Measurements from ENCODE around the gene TARBP1.
A peak's percentile ranks its signal among the peaks of the same experiment; 100 is the strongest.
"Not testable (repeated sequence)": the region's sequence is repeated elsewhere in the genome, so short reads cannot be mapped to it uniquely, and the experiment has no call there.

The TARBP1 gene, protein sequence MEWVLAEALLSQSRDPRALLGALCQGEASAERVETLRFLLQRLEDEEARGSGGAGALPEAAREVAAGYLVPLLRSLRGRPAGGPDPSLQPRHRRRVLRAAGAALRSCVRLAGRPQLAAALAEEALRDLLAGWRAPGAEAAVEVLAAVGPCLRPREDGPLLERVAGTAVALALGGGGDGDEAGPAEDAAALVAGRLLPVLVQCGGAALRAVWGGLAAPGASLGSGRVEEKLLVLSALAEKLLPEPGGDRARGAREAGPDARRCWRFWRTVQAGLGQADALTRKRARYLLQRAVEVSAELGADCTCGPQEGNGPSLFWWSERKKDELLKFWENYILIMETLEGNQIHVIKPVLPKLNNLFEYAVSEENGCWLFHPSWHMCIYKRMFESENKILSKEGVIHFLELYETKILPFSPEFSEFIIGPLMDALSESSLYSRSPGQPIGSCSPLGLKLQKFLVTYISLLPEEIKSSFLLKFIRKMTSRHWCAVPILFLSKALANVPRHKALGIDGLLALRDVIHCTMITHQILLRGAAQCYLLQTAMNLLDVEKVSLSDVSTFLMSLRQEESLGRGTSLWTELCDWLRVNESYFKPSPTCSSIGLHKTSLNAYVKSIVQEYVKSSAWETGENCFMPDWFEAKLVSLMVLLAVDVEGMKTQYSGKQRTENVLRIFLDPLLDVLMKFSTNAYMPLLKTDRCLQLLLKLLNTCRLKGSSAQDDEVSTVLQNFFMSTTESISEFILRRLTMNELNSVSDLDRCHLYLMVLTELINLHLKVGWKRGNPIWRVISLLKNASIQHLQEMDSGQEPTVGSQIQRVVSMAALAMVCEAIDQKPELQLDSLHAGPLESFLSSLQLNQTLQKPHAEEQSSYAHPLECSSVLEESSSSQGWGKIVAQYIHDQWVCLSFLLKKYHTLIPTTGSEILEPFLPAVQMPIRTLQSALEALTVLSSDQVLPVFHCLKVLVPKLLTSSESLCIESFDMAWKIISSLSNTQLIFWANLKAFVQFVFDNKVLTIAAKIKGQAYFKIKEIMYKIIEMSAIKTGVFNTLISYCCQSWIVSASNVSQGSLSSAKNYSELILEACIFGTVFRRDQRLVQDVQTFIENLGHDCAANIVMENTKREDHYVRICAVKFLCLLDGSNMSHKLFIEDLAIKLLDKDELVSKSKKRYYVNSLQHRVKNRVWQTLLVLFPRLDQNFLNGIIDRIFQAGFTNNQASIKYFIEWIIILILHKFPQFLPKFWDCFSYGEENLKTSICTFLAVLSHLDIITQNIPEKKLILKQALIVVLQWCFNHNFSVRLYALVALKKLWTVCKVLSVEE (N-terminal part only)

DNA sequence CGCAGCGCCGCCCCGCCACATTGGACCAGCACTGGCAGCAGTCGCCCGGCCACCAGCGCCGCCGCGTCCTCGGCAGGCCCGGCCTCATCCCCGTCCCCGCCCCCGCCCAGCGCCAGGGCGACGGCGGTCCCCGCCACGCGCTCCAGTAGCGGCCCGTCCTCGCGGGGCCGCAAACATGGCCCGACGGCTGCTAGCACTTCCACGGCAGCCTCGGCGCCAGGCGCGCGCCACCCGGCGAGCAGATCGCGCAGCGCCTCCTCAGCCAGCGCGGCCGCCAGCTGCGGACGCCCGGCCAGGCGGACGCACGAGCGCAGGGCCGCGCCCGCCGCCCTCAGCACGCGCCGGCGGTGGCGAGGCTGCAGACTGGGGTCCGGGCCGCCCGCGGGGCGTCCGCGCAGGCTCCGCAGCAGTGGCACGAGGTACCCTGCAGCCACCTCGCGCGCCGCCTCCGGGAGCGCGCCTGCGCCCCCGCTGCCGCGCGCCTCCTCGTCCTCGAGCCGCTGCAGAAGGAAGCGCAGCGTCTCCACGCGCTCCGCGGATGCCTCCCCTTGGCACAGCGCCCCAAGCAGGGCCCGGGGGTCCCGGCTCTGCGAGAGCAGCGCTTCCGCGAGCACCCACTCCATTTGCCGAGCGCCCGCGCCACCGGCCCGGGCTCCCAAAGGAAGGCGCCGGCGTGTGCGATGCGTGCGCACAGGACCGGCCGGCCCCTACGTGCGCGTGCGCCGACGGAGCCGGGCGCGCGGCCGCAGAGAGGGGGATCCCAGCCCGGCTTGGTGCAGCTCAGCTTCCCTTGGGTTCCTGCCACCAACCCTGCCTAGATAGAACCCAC lies at the start of gene TARBP1:
Gene TARBP1 (minus strand): TSS at position 699 of the 829 bp plus-strand sequence. CDS start 76 bp downstream, at position 623.
- peak; percentile 37 for DNase-seq (ENCODE audit: low read depth)

DNA sequence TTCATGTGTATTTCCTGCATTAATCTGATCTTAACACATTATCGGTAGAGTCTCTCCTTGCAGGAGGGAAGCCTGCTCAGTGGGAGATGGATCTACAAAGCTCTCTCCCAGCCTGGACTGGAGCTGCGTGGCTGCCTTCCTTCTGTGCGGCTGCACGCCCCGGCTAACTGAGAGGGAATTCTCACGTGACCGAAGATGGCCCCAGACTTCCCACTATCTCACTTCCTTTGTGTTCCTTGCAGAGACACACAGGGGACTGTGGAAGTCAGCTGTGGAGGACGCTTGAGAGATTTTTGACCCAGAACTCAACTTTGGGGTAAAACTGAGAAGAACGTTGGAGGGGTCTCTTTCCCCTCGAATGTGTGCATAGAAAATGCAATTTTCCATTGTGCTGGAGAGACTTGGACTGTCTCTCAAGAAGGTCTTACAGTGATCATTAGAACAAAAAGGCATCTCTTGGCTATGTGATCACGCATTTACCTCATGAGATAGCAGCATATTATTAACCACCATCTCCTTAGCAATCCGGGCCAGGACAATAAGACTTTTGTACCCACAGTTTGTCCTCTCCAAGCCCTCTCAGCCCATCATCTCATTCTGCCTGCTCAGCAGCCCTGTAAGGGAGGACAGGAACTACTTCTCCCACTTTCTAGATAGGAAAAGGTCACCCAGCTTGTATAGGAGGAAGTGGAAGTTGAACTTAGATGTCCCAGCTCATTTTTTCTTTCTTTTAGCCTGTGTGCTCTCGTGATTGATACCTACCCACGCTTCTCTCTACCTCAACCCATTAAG lies 49.3 kb upstream of the TARBP1 start:
- no peak for DNase-seq (ENCODE audit: low read depth)

GRCh38 chr1:234527346-234527745 lies 48.4 kb upstream of the TARBP1 start:
- no peak for DNase-seq (ENCODE audit: low read depth)

DNA sequence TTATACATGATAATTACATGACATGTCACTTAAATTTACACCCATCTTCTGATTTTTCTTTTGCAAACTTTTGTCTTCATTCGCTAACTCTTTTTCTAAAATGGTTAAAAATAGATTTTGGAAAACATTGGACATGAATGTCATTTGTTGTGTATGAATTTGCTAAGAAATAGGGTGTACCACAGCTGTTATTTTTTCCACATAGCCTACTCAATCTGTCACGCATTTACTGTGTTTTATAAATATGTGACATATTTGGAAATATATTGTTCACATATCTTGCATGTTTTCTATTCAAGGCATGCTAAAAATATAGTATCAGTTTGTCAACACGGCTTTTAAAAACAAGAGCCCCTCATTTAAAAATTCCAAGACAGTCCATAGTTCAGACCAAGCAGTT lies 47.9 kb upstream of the TARBP1 start:
- DNase-seq (ENCODE audit: low read depth): no peak

DNA sequence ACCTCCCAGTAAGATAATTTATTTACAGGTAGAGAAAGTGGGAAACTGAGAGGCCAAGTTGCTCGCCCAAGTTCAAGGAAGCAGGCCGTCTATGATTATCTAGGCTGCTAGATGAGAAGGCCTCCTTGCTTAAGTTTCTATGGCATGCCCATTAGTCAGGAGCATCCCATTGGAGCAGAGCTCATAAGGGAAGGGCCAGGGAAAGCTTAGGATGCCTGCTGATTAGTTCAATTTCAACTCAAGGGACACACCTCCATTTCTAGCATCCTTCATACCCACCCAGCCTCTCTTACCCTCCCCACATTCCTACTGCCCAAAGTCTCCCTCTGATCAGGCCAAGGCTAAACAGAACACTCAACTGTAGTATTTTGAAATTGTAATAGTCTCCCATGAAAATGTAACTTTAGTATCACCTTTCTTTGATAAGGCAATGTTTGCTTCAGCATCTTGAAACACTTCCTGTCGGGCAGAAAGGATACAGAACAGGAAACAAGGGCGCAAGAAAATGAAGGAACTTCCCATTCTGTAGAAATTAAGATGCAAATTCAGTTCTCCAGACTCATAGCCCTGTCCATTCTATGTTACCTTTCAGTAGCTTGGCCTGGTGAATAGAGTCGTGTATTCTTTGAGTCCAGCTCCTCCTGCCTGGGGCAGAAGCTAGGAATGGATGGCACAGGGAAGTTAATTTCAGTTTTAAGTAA lies 46.3 kb upstream of the TARBP1 start:
- DNase-seq (ENCODE audit: low read depth): no peak

DNA sequence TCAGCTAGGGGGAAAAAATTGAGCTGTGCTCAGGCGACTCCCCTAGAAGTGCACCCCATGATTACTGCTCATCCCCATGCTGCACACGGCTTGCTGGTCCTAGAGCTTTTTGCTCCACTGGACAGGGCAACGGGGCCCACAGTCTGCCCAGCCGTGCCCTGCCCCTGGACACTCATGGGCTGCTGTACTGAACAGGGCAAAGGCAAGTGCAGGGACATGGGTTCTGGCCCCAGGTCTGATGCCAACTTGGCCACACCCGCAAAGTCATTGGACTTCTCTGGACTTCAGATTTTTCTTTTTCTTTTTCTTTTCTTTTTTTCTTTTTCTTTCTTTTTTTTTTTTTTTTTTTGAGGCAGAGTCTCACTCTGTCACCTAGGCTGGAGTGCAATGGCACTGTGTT lies 42.9 kb upstream of the TARBP1 start:
- no peak for DNase-seq (ENCODE audit: low read depth)

DNA sequence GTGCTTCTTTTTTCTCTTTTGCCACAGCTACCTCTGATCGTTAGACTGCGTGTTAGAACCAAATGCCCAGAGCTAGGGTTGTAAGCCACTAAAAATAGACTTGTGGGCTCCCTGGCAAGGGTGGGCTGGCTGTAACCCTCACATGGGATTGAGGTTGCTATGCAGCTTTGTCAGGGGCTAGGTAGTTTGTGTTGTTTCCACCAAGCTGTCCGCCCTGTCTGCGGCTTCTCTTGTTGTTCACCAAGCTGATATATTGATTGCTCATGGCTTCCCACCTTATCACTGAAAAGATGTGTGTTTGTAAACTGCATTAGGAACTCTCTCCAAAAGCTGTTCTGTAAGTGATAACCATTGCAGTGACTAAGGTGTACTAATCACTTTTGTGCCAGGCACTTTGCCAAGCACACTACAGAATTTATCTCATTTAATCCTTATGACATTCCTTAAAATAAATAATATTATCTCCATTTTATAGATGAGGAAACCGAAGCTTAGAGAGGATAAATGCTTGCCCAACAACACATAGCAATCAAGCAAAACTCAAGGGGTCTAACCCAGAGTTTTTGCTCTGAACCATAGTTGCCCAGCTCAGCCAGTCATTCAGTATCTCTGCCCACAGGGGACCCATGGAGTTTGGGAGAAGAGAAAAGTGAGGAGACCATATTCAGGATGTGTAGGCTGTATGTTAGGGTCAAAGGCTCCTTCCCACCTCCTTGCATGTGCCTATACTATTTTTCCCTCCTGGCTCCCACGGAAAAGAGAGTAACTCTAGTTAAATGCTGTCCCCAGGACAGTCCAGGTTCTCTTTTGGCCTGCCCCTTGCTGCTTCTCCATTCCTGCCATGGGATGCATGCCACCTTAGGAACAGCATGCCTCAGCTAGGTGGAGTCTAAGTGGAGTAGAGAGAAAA lies 42.2 kb upstream of the TARBP1 start:
- no peak for DNase-seq (ENCODE audit: low read depth)

GRCh38 chr1:234519506-234519905 lies 40.5 kb upstream of the TARBP1 start:
- no peak for DNase-seq (ENCODE audit: low read depth)

DNA sequence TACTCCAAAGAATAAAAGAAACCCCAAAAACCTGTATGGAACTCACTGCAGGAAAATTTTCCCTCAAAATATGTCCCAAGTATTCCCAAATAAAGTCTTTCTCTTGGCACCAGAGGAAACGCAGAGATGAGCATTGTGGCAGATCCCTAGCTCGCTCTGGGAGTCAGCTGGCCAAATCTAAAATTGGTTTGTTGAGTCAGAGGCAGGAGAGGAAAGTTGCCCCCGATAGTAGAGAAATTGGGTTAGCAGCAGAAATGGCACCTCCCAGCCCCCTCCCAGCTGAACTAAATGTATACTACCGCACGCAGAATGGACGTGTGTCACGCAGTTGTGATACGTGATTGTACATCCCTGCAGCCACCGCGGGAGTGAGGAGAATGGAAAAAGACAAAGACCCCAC lies 39.9 kb upstream of the TARBP1 start:
- DNase-seq (ENCODE audit: low read depth): no peak

DNA sequence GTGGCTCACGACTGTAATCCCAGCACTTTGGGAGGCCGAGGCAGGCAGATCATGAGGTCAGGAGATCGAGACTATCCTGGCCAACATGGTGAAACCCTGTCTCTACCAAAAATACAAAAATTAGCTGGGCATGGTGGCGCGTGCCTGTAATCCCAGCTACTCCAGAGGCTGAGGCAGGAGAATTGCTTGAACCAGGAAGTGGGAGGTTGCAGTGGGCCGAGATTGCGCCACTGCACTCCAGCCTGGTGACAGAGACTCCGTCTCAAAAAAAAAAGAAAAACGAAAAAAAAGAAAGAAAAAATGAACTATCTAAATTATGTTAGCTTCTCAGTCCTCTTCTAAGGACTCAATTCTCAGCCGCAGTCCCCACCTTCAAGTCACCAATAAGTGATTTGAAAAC lies 39.1 kb upstream of the TARBP1 start:
- not testable (repeated sequence) for DNase-seq (ENCODE audit: low read depth)

- DNase-seq (ENCODE audit: low read depth): no peak
Observed at GRCh38 chr1:234517110-234517802, 38.3 kb upstream of the TARBP1 start.

DNA sequence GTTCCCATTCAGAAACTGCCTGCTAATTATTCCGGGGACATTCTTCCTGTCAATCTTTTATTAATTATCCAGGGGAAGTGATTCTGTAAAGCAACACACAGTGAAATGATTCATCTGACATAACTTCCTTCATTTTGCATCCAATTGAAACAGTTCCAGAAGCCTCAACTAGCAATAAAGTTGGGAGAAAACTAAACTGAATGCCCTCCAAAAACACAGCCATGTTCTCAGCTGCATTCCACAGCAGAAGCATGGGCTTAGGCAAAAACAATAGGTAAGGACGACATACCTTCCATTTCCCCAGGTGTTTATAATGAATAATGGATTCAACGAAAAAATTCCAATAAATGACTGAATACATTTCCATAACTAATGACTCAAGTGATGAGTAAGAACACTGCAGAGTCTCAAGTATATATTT lies 36.9 kb upstream of the TARBP1 start:
- DNase-seq (ENCODE audit: low read depth): no peak

- no peak for DNase-seq (ENCODE audit: low read depth)
Observed at GRCh38 chr1:234515411-234515810, 36.4 kb upstream of the TARBP1 start.

- no peak for DNase-seq (ENCODE audit: low read depth)
Observed at GRCh38 chr1:234512451-234512861, 33.5 kb upstream of the TARBP1 start.

DNA sequence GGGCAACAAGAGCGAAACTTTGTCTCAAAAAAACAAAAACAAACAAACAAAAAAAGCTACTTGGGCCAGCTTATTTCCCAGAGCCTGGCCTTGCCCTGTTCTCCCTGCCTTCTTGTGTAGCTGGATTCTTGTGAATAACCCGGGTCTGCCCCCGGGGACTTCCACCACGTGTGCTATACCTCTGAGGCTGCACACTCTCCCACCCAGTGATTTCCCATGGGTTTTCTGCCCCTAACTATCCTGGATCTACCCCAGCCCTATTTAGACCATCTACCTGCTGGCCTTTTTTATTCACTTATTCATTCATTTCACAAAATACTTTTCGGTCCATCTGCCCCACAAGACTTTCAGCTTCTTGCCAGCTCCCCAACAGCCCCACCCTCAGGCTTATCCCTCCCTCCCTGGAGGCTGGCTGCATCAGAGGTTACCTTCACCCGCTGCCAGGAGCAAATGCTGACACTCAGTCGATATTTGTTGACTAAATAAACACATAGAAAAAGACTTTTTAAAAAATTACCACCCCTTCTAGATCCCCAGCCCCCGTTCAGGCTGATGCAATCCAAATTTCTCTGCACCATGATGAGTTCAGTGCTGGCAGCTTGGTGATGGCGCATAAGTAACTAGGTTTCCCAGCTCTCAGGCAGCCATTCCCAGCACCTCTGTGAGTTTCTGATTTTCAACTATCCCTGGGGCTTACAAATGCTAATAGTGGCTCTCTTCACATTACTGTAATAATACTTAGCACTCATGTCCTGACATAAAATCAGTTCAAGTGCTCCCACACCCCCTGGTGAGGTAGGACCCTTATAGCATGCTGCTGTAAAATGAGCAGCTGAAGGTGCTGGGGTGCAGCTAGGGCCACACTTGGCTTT lies 30.7 kb upstream of the TARBP1 start:
- DNase-seq (ENCODE audit: low read depth): no peak

- DNase-seq (ENCODE audit: low read depth): no peak
Observed at GRCh38 chr1:234507626-234508387, 28.8 kb upstream of the TARBP1 start.
